Vagina (tissue), 2 donors: Measurements from ENCODE around the gene ROR2.

Source experiments
- POLR2A ChIP-seq, 2 donors: fragments of 450-650 bp; IDR thresholded peaks; one replicate each; pipeline ENCODE4 v1.6.1; 2017; ENCODE audit warnings: antibody characterized with exemption in 2 of 2, mild to moderate bottlenecking in 2 of 2, moderate library complexity in 2 of 2
- POLR2AphosphoS5 ChIP-seq, 2 donors: sonication (generic); formaldehyde crosslinking; IDR thresholded peaks; one replicate each; pipeline ENCODE4 v1.9.0; 2017; ENCODE audit warnings: antibody characterized with exemption in 2 of 2, mild to moderate bottlenecking in 2 of 2, low read depth in 1 of 2; ENCODE audit not compliant: insufficient read depth in 1 of 2
- TF ChIP-seq, protein P1 (sequence below), 3 experiments: fragments of 450-650 bp in 2 of 3; fragments of 200-600 bp in 1 of 3; sonication (generic) in 1 of 3; IDR thresholded peaks; one replicate each; pipeline ENCODE4 v1.5.1; 2017 to 2019; ENCODE audit warnings: antibody characterized with exemption in 3 of 3, mild to moderate bottlenecking in 2 of 3, moderate library complexity in 2 of 3

GRCh38 chr9:91949392-91949945 is 559 bp downstream of the ROR2 start:
- TF ChIP-seq, protein P1, sequence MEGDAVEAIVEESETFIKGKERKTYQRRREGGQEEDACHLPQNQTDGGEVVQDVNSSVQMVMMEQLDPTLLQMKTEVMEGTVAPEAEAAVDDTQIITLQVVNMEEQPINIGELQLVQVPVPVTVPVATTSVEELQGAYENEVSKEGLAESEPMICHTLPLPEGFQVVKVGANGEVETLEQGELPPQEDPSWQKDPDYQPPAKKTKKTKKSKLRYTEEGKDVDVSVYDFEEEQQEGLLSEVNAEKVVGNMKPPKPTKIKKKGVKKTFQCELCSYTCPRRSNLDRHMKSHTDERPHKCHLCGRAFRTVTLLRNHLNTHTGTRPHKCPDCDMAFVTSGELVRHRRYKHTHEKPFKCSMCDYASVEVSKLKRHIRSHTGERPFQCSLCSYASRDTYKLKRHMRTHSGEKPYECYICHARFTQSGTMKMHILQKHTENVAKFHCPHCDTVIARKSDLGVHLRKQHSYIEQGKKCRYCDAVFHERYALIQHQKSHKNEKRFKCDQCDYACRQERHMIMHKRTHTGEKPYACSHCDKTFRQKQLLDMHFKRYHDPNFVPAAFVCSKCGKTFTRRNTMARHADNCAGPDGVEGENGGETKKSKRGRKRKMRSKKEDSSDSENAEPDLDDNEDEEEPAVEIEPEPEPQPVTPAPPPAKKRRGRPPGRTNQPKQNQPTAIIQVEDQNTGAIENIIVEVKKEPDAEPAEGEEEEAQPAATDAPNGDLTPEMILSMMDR (IDR thresholded peaks at IDR 0.05) = no peak
- TF ChIP-seq POLR2A (IDR thresholded peaks at IDR 0.05) (no peak), POLR2AphosphoS5 (IDR thresholded peaks at IDR 0.05; ENCODE audit: insufficient read depth in 1 of 2, low read depth in 1 of 2) (peak in 1 of 2 donors; percentile 7)
